Keratinocyte (primary cell): ENCODE data around the gene SCN8A. TPM values are rescaled to one million over a fixed set of nuclear protein-coding genes. Genes with fewer than 3 reads are reported as not detected.

Experiments used
- DNase-seq: peaks from one replicate; pipeline ENCODE4 v3.0.0-alpha.2; 2011; ENCODE audit warnings: low read depth, missing footprints, low spot score
- FAIRE-seq: peaks from 2 replicates; lab custom pipeline; 2011; peaks lifted over from hg19 to GRCh38; lab: Jason Lieb, UNC
- H2AFZ ChIP-seq: 2 replicates; pipeline ENCODE4 v1.6.0; 2012; ENCODE audit warnings: low read length, control low read depth, inconsistent platforms; ENCODE audit not compliant: control insufficient read depth
- H3K27ac ChIP-seq: 2 replicates; pipeline ENCODE4 v1.5.1; 2011; ENCODE audit warnings: low read length; ENCODE audit not compliant: control insufficient read depth, insufficient read depth
- H3K27me3 ChIP-seq: 3 replicates; pipeline ENCODE4 v1.6.0; 2011; ENCODE audit warnings: low read length; ENCODE audit not compliant: control insufficient read depth, insufficient read depth; ENCODE audit errors: extremely low read depth
- H3K36me3 ChIP-seq, 2 experiments: 2 replicates in 1 of 2; 3 replicates in 1 of 2; pipeline ENCODE4 v1.5.1; 2011; ENCODE audit warnings: low read length in 2 of 2, mild to moderate bottlenecking in 1 of 2; ENCODE audit not compliant: control insufficient read depth in 2 of 2, insufficient read depth in 2 of 2; ENCODE audit errors: extremely low read depth in 1 of 2
- H3K4me1 ChIP-seq: 3 replicates; pipeline ENCODE4 v1.5.1; 2011; ENCODE audit warnings: low read length; ENCODE audit not compliant: control insufficient read depth, insufficient read depth; ENCODE audit errors: extremely low read depth
- H3K4me2 ChIP-seq: 3 replicates; pipeline ENCODE4 v1.6.0; 2011; ENCODE audit warnings: low read depth, low read length; ENCODE audit not compliant: control insufficient read depth, insufficient read depth; ENCODE audit errors: extremely low read depth
- H3K4me3 ChIP-seq, 3 experiments: fragments of 200-600 bp in 1 of 3; sonication (generic) in 1 of 3; 2 replicates in 2 of 3; 3 replicates in 1 of 3; pipeline ENCODE4 v1.5.1; 2011 to 2016; ENCODE audit warnings: low read length in 3 of 3, mild to moderate bottlenecking in 3 of 3, control low read depth in 2 of 3, inconsistent platforms in 1 of 3, low read depth in 1 of 3, mixed read lengths in 1 of 3, mixed run types in 1 of 3, moderate library complexity in 1 of 3; ENCODE audit not compliant: control insufficient read depth in 2 of 3, insufficient read depth in 2 of 3; ENCODE audit errors: extremely low read depth in 1 of 3
- H3K79me2 ChIP-seq: 2 replicates; pipeline ENCODE4 v1.6.0; 2012; ENCODE audit warnings: low read length; ENCODE audit not compliant: control insufficient read depth, insufficient read depth
- H3K9ac ChIP-seq: 3 replicates; pipeline ENCODE4 v1.6.0; 2011; ENCODE audit warnings: low read length; ENCODE audit not compliant: control insufficient read depth, insufficient read depth; ENCODE audit errors: extremely low read depth
- H3K9me1 ChIP-seq: 3 replicates; pipeline ENCODE4 v1.6.0; 2011; ENCODE audit warnings: low read length; ENCODE audit not compliant: control insufficient read depth, insufficient read depth; ENCODE audit errors: extremely low read depth
- H3K9me3 ChIP-seq: 2 replicates; pipeline ENCODE4 v1.5.1; 2012; ENCODE audit warnings: low read depth, low read length; ENCODE audit not compliant: control insufficient read depth
- H4K20me1 ChIP-seq: 3 replicates; pipeline ENCODE4 v1.6.0; 2011; ENCODE audit warnings: low read length; ENCODE audit not compliant: control insufficient read depth, insufficient read depth; ENCODE audit errors: extremely low read depth
- EZH2 ChIP-seq: IDR thresholded peaks from one replicate; pipeline ENCODE4 v1.6.1; 2012; ENCODE audit warnings: inconsistent platforms, mild to moderate bottlenecking, low read length, moderate library complexity
- dilution Hi-C: fragments of 300-500 bp; cut with MboI; formaldehyde crosslinking; loops from one replicate; pipeline ENCODE4 v1.7.0; 2020; ENCODE audit warnings: low sequenced_read_pairs; ENCODE audit not compliant: extremely low pct_ligation_motif_present
- polyA plus RNA-seq, 5 experiments: library from polyadenylated mRNA; depleted of rRNA in 3 of 5; stranded (reverse) in 3 of 5; stranded (forward) in 1 of 5; unstranded in 1 of 5; fragments of >200 nt; gene quantifications; 1 replicate in 1 of 5; 2 replicates in 3 of 5; 3 replicates in 1 of 5; pipeline versions ENCODE4 v1.2.1 to v1.2.3, GENCODE V29; 2011 to 2012; ENCODE audit warnings: missing spikeins in 2 of 5, low read depth in 1 of 5, low replicate concordance in 1 of 5
- TF ChIP-seq, protein P1 (sequence below), 3 experiments: IDR thresholded peaks in 1 of 3; conservative IDR thresholded peaks in 1 of 3; optimal IDR thresholded peaks in 1 of 3; 2 replicates in 2 of 3; 3 replicates in 1 of 3; pipeline versions ENCODE3 to v1.5.1; 2011; ENCODE audit warnings: low read length in 3 of 3, mild to moderate bottlenecking in 3 of 3, moderate library complexity in 2 of 3, control low read depth in 1 of 3, inconsistent platforms in 1 of 3; ENCODE audit not compliant: insufficient read depth in 2 of 3; ENCODE audit errors: extremely low read depth in 1 of 3

SCN8A gene
- polyA plus RNA-seq, 1 donor (not counting 4 experiments of a cell fraction or from before 2014, with no cell fraction given): 1.1 TPM

DNA sequence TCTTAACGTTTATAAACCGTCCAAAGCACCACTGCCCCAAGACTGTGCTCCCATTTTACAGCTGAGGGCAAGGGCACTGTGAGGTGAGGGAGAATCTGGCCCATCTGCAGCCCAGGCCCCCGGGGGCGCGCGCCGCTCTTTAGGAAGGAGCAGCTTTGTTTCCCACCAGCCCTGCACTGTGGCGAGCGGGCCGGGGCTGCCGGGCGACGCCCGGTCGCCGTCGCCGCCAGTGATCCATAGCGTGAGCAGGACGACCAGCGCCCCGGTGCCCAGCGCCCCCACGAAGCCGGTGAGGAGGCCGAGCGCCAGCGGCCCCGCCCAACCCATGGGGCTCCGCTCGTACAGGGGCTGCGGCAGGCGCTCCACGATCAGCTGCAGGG is 222.9 kb downstream of the SCN8A start:
- no peaks in the 10 kb centered on the region for H4K20me1 ChIP-seq
- H3K9ac ChIP-seq: no peak overlapping the region
- H2AFZ ChIP-seq: no peak overlapping the region
- dilution Hi-C loops: no loop called here
- H3K79me2 ChIP-seq: no peaks in the 10 kb centered on the region
- H3K4me1 ChIP-seq: no peaks in the 10 kb centered on the region
- H3K27me3 ChIP-seq: peaks cover 24% of the 10 kb centered on the region
- no peak overlapping the region for H3K27ac ChIP-seq
- TF ChIP-seq EZH2: no peak
- TF ChIP-seq, protein P1, sequence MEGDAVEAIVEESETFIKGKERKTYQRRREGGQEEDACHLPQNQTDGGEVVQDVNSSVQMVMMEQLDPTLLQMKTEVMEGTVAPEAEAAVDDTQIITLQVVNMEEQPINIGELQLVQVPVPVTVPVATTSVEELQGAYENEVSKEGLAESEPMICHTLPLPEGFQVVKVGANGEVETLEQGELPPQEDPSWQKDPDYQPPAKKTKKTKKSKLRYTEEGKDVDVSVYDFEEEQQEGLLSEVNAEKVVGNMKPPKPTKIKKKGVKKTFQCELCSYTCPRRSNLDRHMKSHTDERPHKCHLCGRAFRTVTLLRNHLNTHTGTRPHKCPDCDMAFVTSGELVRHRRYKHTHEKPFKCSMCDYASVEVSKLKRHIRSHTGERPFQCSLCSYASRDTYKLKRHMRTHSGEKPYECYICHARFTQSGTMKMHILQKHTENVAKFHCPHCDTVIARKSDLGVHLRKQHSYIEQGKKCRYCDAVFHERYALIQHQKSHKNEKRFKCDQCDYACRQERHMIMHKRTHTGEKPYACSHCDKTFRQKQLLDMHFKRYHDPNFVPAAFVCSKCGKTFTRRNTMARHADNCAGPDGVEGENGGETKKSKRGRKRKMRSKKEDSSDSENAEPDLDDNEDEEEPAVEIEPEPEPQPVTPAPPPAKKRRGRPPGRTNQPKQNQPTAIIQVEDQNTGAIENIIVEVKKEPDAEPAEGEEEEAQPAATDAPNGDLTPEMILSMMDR (optimal IDR thresholded peaks at IDR 0.05 in 1 of 3, IDR thresholded peaks at IDR 0.05 in 1 of 3, conservative IDR thresholded peaks at IDR 0.05 in 1 of 3; ENCODE audit: extremely low read depth in 1 of 3, insufficient read depth in 2 of 3, low read length in 3 of 3): no peak
- no peak overlapping the region for H3K4me3 ChIP-seq
- no peaks in the 10 kb centered on the region for H3K9me1 ChIP-seq
- H3K36me3 ChIP-seq: no peaks in the 10 kb centered on the region
- FAIRE-seq: no peak
- H3K4me2 ChIP-seq: peak overlapping the region; percentile 51
- H3K9me3 ChIP-seq: no peaks in the 10 kb centered on the region
- no peak for DNase-seq

- dilution Hi-C loops: no loop called here
- Histone ChIP-seq H3K27me3 (peaks cover 30% of the 10 kb centered on the region), H3K4me2 (peak overlapping the region; percentile 51), H3K79me2 (no peaks in the 10 kb centered on the region), H3K36me3 (no peaks in the 10 kb centered on the region), H3K4me1 (no peaks in the 10 kb centered on the region), H2AFZ (no peak overlapping the region), H4K20me1 (no peaks in the 10 kb centered on the region), H3K9me3 (no peaks in the 10 kb centered on the region), H3K4me3 (peak overlapping the region; percentile 6 to 34 (median 17)), H3K9ac (peak overlapping the region; percentile 23), H3K9me1 (no peaks in the 10 kb centered on the region), H3K27ac (no peak overlapping the region)
- FAIRE-seq (no peak), DNase-seq (no peak)
- TF ChIP-seq EZH2: no peak
- TF ChIP-seq, protein P1 (optimal IDR thresholded peaks at IDR 0.05 in 1 of 3, IDR thresholded peaks at IDR 0.05 in 1 of 3, conservative IDR thresholded peaks at IDR 0.05 in 1 of 3; ENCODE audit: extremely low read depth in 1 of 3, insufficient read depth in 2 of 3, low read length in 3 of 3): peak; percentile 40 to 90 (median 78)
Observed at GRCh38 chr12:51814311-51815088, 223.5 kb downstream of the SCN8A start.
